GM19324 (cell line): ENCODE data around the gene SEC14L6.
"Not testable (repeated sequence)": the region's sequence is repeated elsewhere in the genome, so short reads cannot be mapped to it uniquely, and the experiment has no call there.

Experiments used
- ATAC-seq: cut with Tn5 transposase; IDR thresholded peaks from one replicate; pipeline ENCODE4 v1.9.1; 2021; ENCODE audit warnings: mild to moderate bottlenecking, moderate library complexity; ENCODE audit not compliant: unreplicated experiment, low FRiP score

SEC14L6 gene

GRCh38 chr22:30546616-30547015 is at the start of gene SEC14L6:
Gene SEC14L6, minus strand, starts transcription at chr22:30546741. Its CDS starts 59 bp downstream, at chr22:30546682.
- no peak for ATAC-seq

- ATAC-seq = no peak
These were observed 49.7 kb upstream of the SEC14L6 start for GRCh38 chr22:30596199-30596598.

GRCh38 chr22:30592360-30592713 is 45.8 kb upstream of the SEC14L6 start:
- not testable (repeated sequence) for ATAC-seq

- peak; percentile 96 for ATAC-seq
These were observed 45.2 kb upstream of the SEC14L6 start, which contains the start of gene PES1 for GRCh38 chr22:30591588-30592359. Gene PES1, minus strand, starts transcription at chr22:30591910. Its CDS starts 77 bp downstream, at chr22:30591833.

- ATAC-seq = no peak
These were observed 44.6 kb upstream of the SEC14L6 start for GRCh38 chr22:30591191-30591587.

- no peak for ATAC-seq
These were observed 39.9 kb upstream of the SEC14L6 start for GRCh38 chr22:30586414-30586813.

GRCh38 chr22:30584441-30584840 is 37.9 kb upstream of the SEC14L6 start:
- no peak for ATAC-seq

- ATAC-seq = no peak
These were observed 36.4 kb upstream of the SEC14L6 start for GRCh38 chr22:30582788-30583545.

GRCh38 chr22:30582051-30582450 is 35.5 kb upstream of the SEC14L6 start:
- ATAC-seq = no peak

GRCh38 chr22:30580896-30581295 is 34.4 kb upstream of the SEC14L6 start:
- ATAC-seq = no peak

- ATAC-seq = no peak
These were observed 31.9 kb upstream of the SEC14L6 start for GRCh38 chr22:30578481-30578880.

- ATAC-seq = no peak
These were observed 29.3 kb upstream of the SEC14L6 start for GRCh38 chr22:30575859-30576258.

GRCh38 chr22:30574997-30575671 is 28.6 kb upstream of the SEC14L6 start:
- no peak for ATAC-seq

GRCh38 chr22:30574095-30574981 is 27.8 kb upstream of the SEC14L6 start, which contains the start of gene GAL3ST1:
Gene GAL3ST1, minus strand, starts transcription at chr22:30574665. Its CDS starts 17,273 bp downstream, at chr22:30557392.
- ATAC-seq = no peak

GRCh38 chr22:30573594-30574094 is 27.1 kb upstream of the SEC14L6 start:
- ATAC-seq = no peak

GRCh38 chr22:30572840-30573593 is 26.5 kb upstream of the SEC14L6 start:
- no peak for ATAC-seq

GRCh38 chr22:30572210-30572609 is 25.7 kb upstream of the SEC14L6 start:
- ATAC-seq = no peak

- ATAC-seq = no peak
These were observed 23.2 kb upstream of the SEC14L6 start for GRCh38 chr22:30569674-30570202.
